HT1080 (cell line): Measurements from ENCODE around the gene EXOC4. TPM values are rescaled to one million over a fixed set of nuclear protein-coding genes. Genes with fewer than 3 reads are reported as not detected.
"Not testable (repeated sequence)": the region's sequence is repeated elsewhere in the genome, so short reads cannot be mapped to it uniquely, and the experiment has no call there.

Experiments used
- DNase-seq: peaks from one replicate; pipeline ENCODE4 v3.0.0-alpha.2; 2015; ENCODE audit warnings: low read depth
- total RNA-seq: library from RNA; depleted of rRNA; stranded (reverse); fragments of >200 nt; shearing (Covaris generic); gene quantifications from 2 replicates; pipeline ENCODE4 v1.2.3, GENCODE V29; 2014

EXOC4 gene
- total RNA-seq, 1 experiment from 2014 or later = 39.3 TPM

DNA sequence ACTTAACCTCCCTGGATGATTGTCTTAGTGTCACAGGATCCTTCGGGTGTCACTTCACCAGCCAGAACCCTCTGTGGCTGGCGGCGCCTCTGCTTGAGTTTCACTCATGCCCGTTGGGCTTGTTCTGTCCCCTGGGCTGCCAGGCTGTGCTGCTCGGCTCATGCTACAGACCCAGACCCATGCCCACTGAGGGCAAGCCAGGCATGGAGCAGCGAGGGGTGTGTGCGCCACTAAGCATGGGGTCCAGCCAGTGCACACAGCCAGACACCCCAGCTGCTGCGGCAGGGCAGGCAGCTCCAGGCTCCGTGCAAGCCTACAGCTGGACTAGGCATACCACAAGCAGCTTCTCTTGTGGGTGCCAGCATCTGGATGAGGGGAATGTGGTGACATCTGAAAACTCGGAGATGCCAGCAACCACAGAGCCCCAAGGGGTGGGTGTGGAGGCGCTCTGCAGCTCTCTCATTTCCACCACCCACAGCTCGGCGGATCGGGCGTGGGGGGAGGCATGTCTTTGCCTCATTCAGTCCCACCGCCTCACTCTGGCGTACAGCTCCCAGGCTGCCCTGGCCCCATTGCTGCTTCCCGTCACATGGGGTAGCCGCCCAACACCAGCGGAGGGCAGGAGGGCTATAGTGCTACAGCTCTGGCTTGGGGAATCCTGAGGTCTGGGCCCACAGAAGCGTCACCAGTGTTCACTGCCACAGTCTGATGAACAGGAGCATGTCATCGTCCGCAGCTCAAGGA is 604.7 kb downstream of the EXOC4 start:
- no peak for DNase-seq

DNA sequence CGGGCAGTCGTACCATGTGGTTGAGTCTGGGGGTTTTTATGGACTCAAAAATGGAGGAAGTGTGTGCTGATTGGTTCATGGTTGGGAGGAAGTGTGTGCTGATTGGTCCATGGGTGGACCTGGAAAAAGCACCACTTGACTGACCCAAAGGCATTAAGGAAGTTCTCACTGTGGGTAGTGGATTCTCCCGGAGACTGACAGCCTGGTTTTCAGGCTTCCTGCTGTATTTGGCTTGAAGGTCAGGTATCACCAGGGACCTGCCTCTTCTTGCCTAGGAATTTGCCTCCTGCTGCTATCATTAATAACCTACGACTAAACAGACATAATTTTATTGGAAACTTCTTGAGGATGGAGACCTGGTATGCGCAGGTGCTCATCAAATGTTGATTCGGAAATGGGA is 605.4 kb downstream of the EXOC4 start:
- DNase-seq = no peak

GRCh38 chr7:133859231-133859630 is 606.4 kb downstream of the EXOC4 start:
- no peak for DNase-seq

- DNase-seq = no peak
Measured at GRCh38 chr7:133859871-133860450, 607.1 kb downstream of the EXOC4 start.

GRCh38 chr7:133860628-133861335 is 607.9 kb downstream of the EXOC4 start:
- no peak for DNase-seq

- no peak for DNase-seq
Measured at GRCh38 chr7:133861876-133862275, 609.0 kb downstream of the EXOC4 start.

GRCh38 chr7:133863362-133864061 is 610.6 kb downstream of the EXOC4 start:
- no peak for DNase-seq

DNA sequence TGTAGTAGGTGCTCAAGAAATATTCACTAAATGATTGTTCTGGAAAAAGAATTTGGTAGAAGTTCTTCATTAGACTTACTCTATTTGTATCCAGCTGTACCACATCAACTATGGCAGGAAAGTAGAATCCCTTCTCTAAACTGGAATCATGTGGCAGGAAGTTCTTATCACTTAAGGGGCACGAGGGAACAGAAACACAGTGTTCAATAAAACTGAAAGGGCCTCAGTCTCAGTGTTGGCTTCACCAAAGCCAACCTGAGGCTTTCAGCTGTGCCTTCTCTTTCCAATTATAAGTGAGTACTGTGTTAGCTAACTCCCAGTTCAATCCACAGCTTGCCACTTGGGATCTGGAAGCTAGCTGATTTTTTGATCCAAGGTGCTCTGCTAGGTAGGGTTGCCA is 616.7 kb downstream of the EXOC4 start:
- no peak for DNase-seq

- no peak for DNase-seq
Measured at GRCh38 chr7:133871757-133872156, 618.9 kb downstream of the EXOC4 start.

GRCh38 chr7:133873187-133873586 is 620.3 kb downstream of the EXOC4 start:
- no peak for DNase-seq

DNA sequence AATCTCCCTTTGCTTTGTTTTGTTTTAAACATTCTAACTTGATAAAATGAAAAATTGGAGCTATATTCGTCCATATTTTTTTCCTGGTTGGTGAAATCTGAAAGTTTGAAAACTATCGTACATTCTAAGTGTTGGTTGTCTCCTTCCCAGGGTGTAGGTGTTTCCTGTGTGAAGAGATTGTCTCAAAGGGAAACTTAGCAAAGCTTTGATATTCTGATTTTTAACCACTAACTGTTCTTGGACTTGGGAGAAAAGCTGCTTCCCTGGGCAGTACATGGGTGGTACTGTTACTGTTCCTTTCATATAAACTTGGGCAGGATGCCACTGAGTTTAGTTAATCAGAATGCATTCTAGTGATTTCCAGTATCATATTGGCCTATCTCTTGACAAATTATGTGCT is 620.8 kb downstream of the EXOC4 start:
- DNase-seq = no peak

- no peak for DNase-seq
Measured at GRCh38 chr7:133883591-133883990, 630.7 kb downstream of the EXOC4 start.

GRCh38 chr7:133885213-133885612 is 632.3 kb downstream of the EXOC4 start:
- no peak for DNase-seq

DNA sequence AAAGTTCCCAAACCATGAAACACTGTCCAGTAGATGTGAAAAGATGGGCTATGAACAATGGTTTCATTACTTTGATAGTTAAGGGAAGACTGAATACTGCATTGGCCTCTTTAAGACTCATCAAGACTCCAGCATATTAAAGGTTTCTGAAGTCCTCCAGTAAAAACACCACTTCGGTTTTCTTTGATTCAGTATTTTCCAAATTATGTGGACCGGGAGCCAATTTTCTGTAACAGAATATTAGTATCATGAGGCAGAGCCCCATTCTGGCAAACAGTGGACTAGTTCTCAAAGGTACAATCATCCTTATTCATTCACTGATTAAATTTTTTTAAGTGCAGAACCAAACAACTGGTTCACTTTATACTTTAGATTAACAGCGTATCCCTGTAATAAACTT is 633.2 kb downstream of the EXOC4 start:
- DNase-seq = no peak

- DNase-seq = no peak
Measured at GRCh38 chr7:133886797-133887196, 633.9 kb downstream of the EXOC4 start.

- no peak for DNase-seq
Measured at GRCh38 chr7:133887459-133887858, 634.6 kb downstream of the EXOC4 start.

DNA sequence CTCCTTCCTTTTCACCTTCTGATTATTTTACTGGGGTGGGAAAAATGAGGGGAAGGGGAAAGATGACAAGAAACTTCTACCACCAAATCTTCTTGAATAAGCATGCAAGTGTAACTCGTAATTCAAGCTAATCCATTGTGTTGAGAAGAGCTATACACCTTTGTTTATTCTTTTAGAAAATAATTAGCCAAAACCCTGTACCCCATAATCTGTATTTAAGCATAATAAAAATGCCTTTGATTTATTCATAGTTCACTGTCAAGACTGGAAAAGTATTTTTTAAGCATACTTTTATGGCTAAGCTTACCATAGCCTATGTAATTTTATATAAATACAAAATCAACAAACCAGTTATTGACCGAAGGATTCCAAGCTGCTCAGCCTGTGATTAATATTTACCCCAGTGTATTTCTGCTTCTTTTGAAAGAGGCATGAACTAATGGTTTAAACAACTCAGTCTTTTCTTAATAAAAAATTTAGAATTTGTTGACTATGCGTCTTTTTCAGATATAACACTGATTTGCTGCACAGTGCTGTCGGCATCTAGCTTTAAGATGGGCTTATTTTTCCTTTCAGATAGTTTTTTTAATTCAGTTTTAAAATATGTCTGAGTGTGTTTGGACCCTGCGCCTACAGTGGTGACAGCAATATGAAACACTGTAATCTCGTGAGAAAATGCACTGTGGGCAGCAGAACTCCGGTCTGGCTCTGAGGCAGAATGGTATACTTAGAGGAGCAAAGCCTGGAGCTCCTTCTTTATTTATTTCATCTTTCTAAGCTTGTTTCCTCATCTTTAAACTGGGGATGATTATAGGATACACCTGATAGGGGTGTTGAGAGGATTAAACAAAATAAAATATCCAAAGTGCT is 635.4 kb downstream of the EXOC4 start:
- DNase-seq = no peak

DNA sequence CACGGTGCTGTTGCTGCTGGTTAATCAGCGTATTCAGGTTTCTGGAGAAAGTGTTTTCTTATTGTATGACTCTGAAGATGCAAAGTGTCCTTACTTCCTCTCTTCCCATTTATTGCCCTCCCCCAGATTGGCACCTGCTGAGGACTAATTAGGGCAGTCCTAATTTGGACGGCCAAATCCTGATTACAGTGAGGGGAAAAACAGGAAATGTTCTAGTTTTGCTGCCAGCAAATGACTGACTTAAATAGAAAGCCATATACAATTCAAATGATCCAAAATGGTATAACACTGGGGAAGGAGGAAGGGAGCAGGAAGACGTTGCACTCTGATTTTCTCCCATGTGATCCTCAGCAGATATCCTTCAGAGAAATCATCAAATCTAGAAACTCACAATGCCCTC is 651.9 kb downstream of the EXOC4 start:
- DNase-seq = no peak

GRCh38 chr7:133906553-133906952 is 653.7 kb downstream of the EXOC4 start:
- not testable (repeated sequence) for DNase-seq

DNA sequence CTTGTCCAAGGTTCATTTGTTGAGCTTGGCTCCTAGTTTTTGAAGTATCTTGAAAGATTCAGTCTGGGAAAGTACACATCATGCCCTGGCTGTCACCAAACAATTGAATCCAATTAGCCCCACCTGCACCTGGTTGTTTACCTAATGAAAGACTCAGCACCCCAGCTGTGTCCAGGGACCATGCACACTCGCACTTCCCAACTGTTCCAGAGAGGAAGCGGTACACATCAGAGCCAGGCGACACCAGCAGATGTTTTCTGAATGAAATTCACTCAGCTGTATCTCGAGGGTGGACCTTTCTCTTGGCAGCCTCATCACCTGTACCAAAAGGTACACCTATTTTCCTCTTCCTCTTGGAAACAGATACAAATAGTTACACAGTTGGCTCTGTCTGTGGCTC is 657.9 kb downstream of the EXOC4 start:
- DNase-seq = no peak

GRCh38 chr7:133911724-133912123 is 658.8 kb downstream of the EXOC4 start:
- no peak for DNase-seq
